OCI-LY7 (cell line): ENCODE measurements around the gene ZNF23. TPM values are rescaled to one million over a fixed set of nuclear protein-coding genes. Genes with fewer than 3 reads are reported as not detected.

Experiments used
- BruUV-seq: library from RNA; stranded (reverse); fragments of 400-500 nt; replicated peaks from 2 replicates; lab custom pipeline; 2021; lab: Mats Ljungman, UMichigan
- CTCF ChIA-PET: fragments of 300-600 bp; sonication (Branson Sonifier 250); formaldehyde crosslinking; loops from one replicate; lab custom pipeline; 2022; ENCODE audit warnings: antibody characterized with exemption; ENCODE audit not compliant: unreplicated experiment; lab: Charles Lee
- POLR2A ChIA-PET: fragments of 300-600 bp; sonication (Branson Sonifier 250); formaldehyde crosslinking; loops from one replicate; lab custom pipeline; 2022; ENCODE audit warnings: antibody characterized with exemption; lab: Charles Lee
- DNase-seq: peaks from one replicate; pipeline ENCODE4 v3.0.0-alpha.2; 2015; ENCODE audit warnings: low spot score
- H2AFZ ChIP-seq: fragments of 200-600 bp; sonication (generic), shearing (Covaris generic); 2 replicates; pipeline ENCODE4 v1.6.1; 2014; ENCODE audit warnings: mild to moderate bottlenecking, antibody characterized with exemption, low read length, moderate library complexity
- H3K27ac ChIP-seq: fragments of 200-600 bp; sonication (generic); 2 replicates; pipeline ENCODE4 v1.5.1; 2014; ENCODE audit warnings: mixed run types, low read depth, mild to moderate bottlenecking, moderate library complexity, low read length, inconsistent platforms; ENCODE audit not compliant: poor library complexity, severe bottlenecking
- H3K36me3 ChIP-seq: fragments of 200-600 bp; sonication (generic); 2 replicates; pipeline ENCODE4 v1.6.1; 2014; ENCODE audit warnings: mild to moderate bottlenecking, antibody characterized with exemption, low read length, moderate library complexity, mixed read lengths; ENCODE audit not compliant: insufficient read depth
- H3K4me1 ChIP-seq: fragments of 200-600 bp; sonication (generic); 2 replicates; pipeline ENCODE4 v1.5.1; 2014; ENCODE audit warnings: mild to moderate bottlenecking, low read length; ENCODE audit not compliant: insufficient read depth, poor library complexity, severe bottlenecking
- H3K4me2 ChIP-seq: fragments of 200-600 bp; sonication (generic); 2 replicates; pipeline ENCODE4 v1.6.1; 2014; ENCODE audit warnings: mild to moderate bottlenecking, low read length
- H3K4me3 ChIP-seq: fragments of 200-600 bp; sonication (generic); 2 replicates; pipeline ENCODE4 v1.5.1; 2014; ENCODE audit warnings: mild to moderate bottlenecking, low read depth, low read length; ENCODE audit not compliant: poor library complexity, severe bottlenecking
- H3K79me2 ChIP-seq: fragments of 200-600 bp; sonication (generic); 2 replicates; pipeline ENCODE4 v1.6.1; 2016; ENCODE audit warnings: low read depth, mild to moderate bottlenecking, low read length, moderate library complexity, mixed read lengths; ENCODE audit not compliant: insufficient read depth
- H3K9me2 ChIP-seq: fragments of 200-600 bp; sonication (generic); 2 replicates; pipeline ENCODE4 v1.6.1; 2016; ENCODE audit warnings: mild to moderate bottlenecking, low read length, mixed read lengths; ENCODE audit not compliant: insufficient read depth
- H3K9me3 ChIP-seq: fragments of 200-600 bp; sonication (generic); 2 replicates; pipeline ENCODE4 v1.6.1; 2014; ENCODE audit warnings: mild to moderate bottlenecking, mixed run types, low read length, mixed read lengths
- H4K20me1 ChIP-seq: fragments of 200-600 bp; sonication (generic); 2 replicates; pipeline ENCODE4 v1.6.1; 2014; ENCODE audit warnings: mild to moderate bottlenecking, antibody characterized with exemption, low read length, moderate library complexity, mixed read lengths; ENCODE audit not compliant: insufficient read depth
- CTCF ChIP-seq: fragments of 200-600 bp; sonication (generic); conservative IDR thresholded peaks from 2 replicates; pipeline ENCODE4 v1.5.1; 2014; ENCODE audit warnings: mild to moderate bottlenecking, antibody characterized with exemption, low read length, moderate library complexity, mixed read lengths
- EZH2phosphoT487 ChIP-seq: fragments of 200-600 bp; sonication (generic); IDR thresholded peaks from 2 replicates; pipeline ENCODE4 v1.6.1; 2018; ENCODE audit warnings: low read depth, borderline replicate concordance, mild to moderate bottlenecking, mixed run types, antibody characterized with exemption, low read length, moderate library complexity, mixed read lengths
- intact Hi-C: fragments of 100-400 bp; cut with micrococcal nuclease; formaldehyde crosslinking; loops from one replicate; pipeline ENCODE4 v1.10.0; 2022; ENCODE audit not compliant: unreplicated experiment
- total RNA-seq, 2 experiments: library from RNA; depleted of rRNA in 1 of 2; stranded (reverse); fragments of >200 nt in 1 of 2; shearing (Covaris generic) in 1 of 2; gene quantifications; 2 replicates each; pipeline ENCODE4 v1.2.3, GENCODE V29; 2014 to 2022

The ZNF23 gene
- total RNA-seq, 2 experiments from 2014 or later = 7.4 to 11.8 TPM

- no peaks in the 10 kb centered on the region for H3K9me2 ChIP-seq
- no peaks in the 10 kb centered on the region for H4K20me1 ChIP-seq
- no peak overlapping the region for H3K27ac ChIP-seq
- CTCF ChIA-PET = no interaction called here
- no peaks in the 10 kb centered on the region for H3K79me2 ChIP-seq
- H3K9me3 ChIP-seq = no peaks in the 10 kb centered on the region
- no peak overlapping the region for H2AFZ ChIP-seq
- H3K4me2 ChIP-seq = no peak overlapping the region
- no peaks in the 10 kb centered on the region for H3K4me1 ChIP-seq
- BruUV-seq = no TSS peak
- POLR2A ChIA-PET = no interaction called here
- intact Hi-C loops = no loop called here
- TF ChIP-seq EZH2phosphoT487 = no peak
- TF ChIP-seq CTCF = no peak
- DNase-seq = no peak
- H3K4me3 ChIP-seq = no peak overlapping the region
- no peaks in the 10 kb centered on the region for H3K36me3 ChIP-seq
Measured at GRCh38 chr16:71409011-71409775, 52.9 kb downstream of the ZNF23 start.

GRCh38 chr16:71408536-71408935, 53.5 kb downstream of the ZNF23 start:
- Histone ChIP-seq H3K4me2 (no peak overlapping the region), H3K9me3 (no peaks in the 10 kb centered on the region), H4K20me1 (no peaks in the 10 kb centered on the region), H3K79me2 (no peaks in the 10 kb centered on the region), H3K4me3 (no peak overlapping the region), H3K4me1 (no peaks in the 10 kb centered on the region), H3K9me2 (no peaks in the 10 kb centered on the region), H2AFZ (no peak overlapping the region), H3K36me3 (no peaks in the 10 kb centered on the region), H3K27ac (no peak overlapping the region)
- no peak for TF ChIP-seq CTCF
- TF ChIP-seq EZH2phosphoT487 = no peak
- no TSS peak for BruUV-seq
- ChIA-PET CTCF (no interaction called here), POLR2A (no interaction called here)
- intact Hi-C loops = no loop called here
- DNase-seq = no peak

- Histone ChIP-seq H3K9me3 (no peaks in the 10 kb centered on the region), H3K9me2 (no peaks in the 10 kb centered on the region), H3K79me2 (no peaks in the 10 kb centered on the region), H4K20me1 (no peaks in the 10 kb centered on the region), H3K4me2 (no peak overlapping the region), H3K4me3 (no peak overlapping the region), H3K4me1 (no peaks in the 10 kb centered on the region), H3K36me3 (no peaks in the 10 kb centered on the region), H2AFZ (no peak overlapping the region), H3K27ac (no peak overlapping the region)
- POLR2A ChIA-PET = interaction anchor here (0.6 kb wide), 1 partner anchor 715 kb away, joined by 3 read pairs; no protein-coding TSS in a partner anchor
- TF ChIP-seq EZH2phosphoT487 (no peak), CTCF (no peak)
- CTCF ChIA-PET = no interaction called here
- no TSS peak for BruUV-seq
- DNase-seq = no peak
- intact Hi-C loops = no loop called here
Measured at GRCh38 chr16:71407731-71408130, 54.3 kb downstream of the ZNF23 start.
